ENCODE measurements around the gene CNP. TPM values are rescaled to one million over a fixed set of nuclear protein-coding genes. Genes with fewer than 3 reads are reported as not detected.

Gene CNP
- total RNA-seq, 1 donor: 94.6 TPM

DNA sequence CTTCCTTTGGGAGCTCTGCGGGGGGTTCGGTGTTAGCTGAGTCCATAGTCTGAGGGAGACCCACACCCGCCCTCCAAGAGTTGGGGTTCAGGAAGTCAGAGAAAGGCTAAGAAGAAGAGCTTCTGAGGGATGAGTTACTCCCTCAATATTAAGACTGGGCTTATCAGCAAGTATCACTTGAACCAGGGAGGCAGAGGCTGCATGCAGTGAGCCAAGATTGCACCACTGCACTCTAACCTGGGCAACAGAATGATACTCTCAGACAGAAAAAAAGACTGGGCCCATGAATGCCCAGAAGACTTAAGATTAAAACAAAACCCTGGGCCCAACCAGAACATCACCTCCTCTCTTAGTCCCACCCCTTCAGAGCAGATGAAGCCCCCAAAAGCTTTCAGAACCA is 59.3 kb downstream of the CNP start:
- TF ChIP-seq, protein P1, sequence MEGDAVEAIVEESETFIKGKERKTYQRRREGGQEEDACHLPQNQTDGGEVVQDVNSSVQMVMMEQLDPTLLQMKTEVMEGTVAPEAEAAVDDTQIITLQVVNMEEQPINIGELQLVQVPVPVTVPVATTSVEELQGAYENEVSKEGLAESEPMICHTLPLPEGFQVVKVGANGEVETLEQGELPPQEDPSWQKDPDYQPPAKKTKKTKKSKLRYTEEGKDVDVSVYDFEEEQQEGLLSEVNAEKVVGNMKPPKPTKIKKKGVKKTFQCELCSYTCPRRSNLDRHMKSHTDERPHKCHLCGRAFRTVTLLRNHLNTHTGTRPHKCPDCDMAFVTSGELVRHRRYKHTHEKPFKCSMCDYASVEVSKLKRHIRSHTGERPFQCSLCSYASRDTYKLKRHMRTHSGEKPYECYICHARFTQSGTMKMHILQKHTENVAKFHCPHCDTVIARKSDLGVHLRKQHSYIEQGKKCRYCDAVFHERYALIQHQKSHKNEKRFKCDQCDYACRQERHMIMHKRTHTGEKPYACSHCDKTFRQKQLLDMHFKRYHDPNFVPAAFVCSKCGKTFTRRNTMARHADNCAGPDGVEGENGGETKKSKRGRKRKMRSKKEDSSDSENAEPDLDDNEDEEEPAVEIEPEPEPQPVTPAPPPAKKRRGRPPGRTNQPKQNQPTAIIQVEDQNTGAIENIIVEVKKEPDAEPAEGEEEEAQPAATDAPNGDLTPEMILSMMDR (IDR thresholded peaks at IDR 0.05; ENCODE audit: insufficient read depth, low read depth, low read length): no peak
- no peak overlapping the region for H3K4me3 ChIP-seq (ENCODE audit: low read depth, low read length)
- DNase-seq (ENCODE audit: low read depth): no peak

DNA sequence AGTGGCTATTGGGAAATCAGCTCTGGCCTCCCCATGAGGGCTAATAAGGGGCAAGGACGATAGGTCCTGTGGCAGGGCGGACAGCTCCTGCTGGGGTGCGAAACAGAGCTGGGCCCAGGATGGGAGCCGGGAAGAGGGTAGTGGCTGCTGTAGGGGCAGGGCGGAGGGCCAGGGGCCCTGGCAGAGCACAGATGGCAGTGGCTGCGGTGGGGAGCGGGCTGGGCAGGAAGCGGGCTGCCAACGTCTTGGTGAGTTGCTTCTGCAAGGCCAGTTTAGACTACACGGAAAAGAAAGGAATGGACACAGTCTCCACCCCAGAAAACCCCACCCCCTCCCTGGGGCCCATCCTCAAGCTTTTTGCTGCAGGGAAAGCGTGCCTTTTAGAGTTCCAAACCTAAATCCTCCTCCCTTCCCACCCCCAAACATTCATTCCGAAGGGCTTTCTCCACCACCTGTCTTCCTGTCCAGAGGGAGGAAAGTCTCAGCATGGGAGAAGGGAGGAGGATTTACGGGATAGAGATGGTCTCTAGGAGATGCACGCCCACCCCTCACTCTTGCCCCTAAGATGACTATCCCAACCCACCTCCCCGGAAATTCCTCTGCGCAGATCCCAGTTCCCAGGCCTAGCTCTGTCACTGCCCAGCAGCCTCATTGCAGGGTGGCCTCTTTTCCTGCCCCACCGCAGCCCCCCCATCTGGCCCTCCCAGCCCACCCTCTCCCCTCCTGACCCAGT is 60.4 kb downstream of the CNP start:
- TF ChIP-seq, protein P1 (IDR thresholded peaks at IDR 0.05; ENCODE audit: insufficient read depth, low read depth, low read length): no peak
- DNase-seq (ENCODE audit: low read depth): no peak
- no peak overlapping the region for H3K4me3 ChIP-seq (ENCODE audit: low read depth, low read length)

Other genes with a start within 250 kb of the CNP start
- under 0.01 TPM in 2 replicates for gene HAP1, start 232.2 kb upstream of the CNP start, total RNA-seq
- gene JUP, start 180.1 kb upstream of the CNP start, total RNA-seq: 29.8 and 83.8 TPM in 2 replicates
- 88.1 and 92.4 TPM in 2 replicates for gene P3H4, start 154.8 kb upstream of the CNP start, total RNA-seq
- gene FKBP10, start 153.8 kb upstream of the CNP start, total RNA-seq: 191 and 228 TPM in 2 replicates
- gene NT5C3B, start 130.6 kb upstream of the CNP start, total RNA-seq: 58.7 and 60.6 TPM in 2 replicates
- gene KLHL10, start 129.0 kb upstream of the CNP start, total RNA-seq: under 0.01 TPM in 2 replicates
- 30.6 and 37.6 TPM in 2 replicates for gene KLHL11, start 101.4 kb upstream of the CNP start, total RNA-seq
- 400 and 446 TPM in 2 replicates for gene ACLY, start 47.8 kb upstream of the CNP start, total RNA-seq
- 0.43 and 0.64 TPM in 2 replicates for gene ODAD4, start 36.2 kb upstream of the CNP start, total RNA-seq
- 63.8 and 80.7 TPM in 2 replicates for gene DNAJC7, start 50.6 kb downstream of the CNP start, total RNA-seq
- gene NKIRAS2, start 53.3 kb downstream of the CNP start, total RNA-seq: 34.5 and 35.8 TPM in 2 replicates
- gene C17orf113, start 83.8 kb downstream of the CNP start, total RNA-seq: under 0.01 and 0.32 TPM in 2 replicates
- gene ZNF385C, start 131.7 kb downstream of the CNP start, total RNA-seq: not detected in 2 replicates
- 9.0 and 12.1 TPM in 2 replicates for gene DHX58, start 145.9 kb downstream of the CNP start, total RNA-seq
- gene KAT2A, start 154.6 kb downstream of the CNP start, total RNA-seq: 10.6 and 13.0 TPM in 2 replicates
- gene HSPB9, start 156.0 kb downstream of the CNP start, total RNA-seq: not detected in 2 replicates
- gene RAB5C, start 188.2 kb downstream of the CNP start, total RNA-seq: 68.0 and 83.3 TPM in 2 replicates
- under 0.01 TPM in 1 of 2 replicates, not detected in the other for gene KCNH4, start 214.3 kb downstream of the CNP start, total RNA-seq
- gene HCRT, start 218.7 kb downstream of the CNP start, total RNA-seq: not detected in 2 replicates
- 14.7 and 20.0 TPM in 2 replicates for gene GHDC, start 227.7 kb downstream of the CNP start, total RNA-seq

Data from fibroblast of villous mesenchyme (primary cell).